Caco-2 (cell line): ENCODE data around the gene PTPN22. TPM values are rescaled to one million over a fixed set of nuclear protein-coding genes. Genes with fewer than 3 reads are reported as not detected.

Source experiments
- BruUV-seq: library from RNA; stranded (reverse); fragments of 400-500 nt; replicated peaks from 2 replicates; lab custom pipeline; 2021; lab: Mats Ljungman, UMichigan
- CTCF ChIA-PET: fragments of 300-600 bp; sonication (Branson Sonifier 250); formaldehyde crosslinking; loops from one replicate; lab custom pipeline; 2022; ENCODE audit warnings: antibody characterized with exemption; lab: Charles Lee
- POLR2A ChIA-PET: fragments of 300-600 bp; sonication (Branson Sonifier 250); formaldehyde crosslinking; loops from one replicate; lab custom pipeline; 2022; ENCODE audit warnings: antibody characterized with exemption; lab: Charles Lee
- DNase-seq, 2 experiments: peaks; one replicate each; pipeline versions ENCODE4 v3.0.0 to v3.0.0-alpha.2; 2020 to 2022
- H3K27me3 ChIP-seq: replicated peaks from 2 replicates; pipeline ENCODE4 v1.6.0; 2011; ENCODE audit warnings: low read length; ENCODE audit not compliant: control insufficient read depth, insufficient read depth
- H3K36me3 ChIP-seq: 2 replicates; pipeline ENCODE4 v1.5.1; 2011; ENCODE audit warnings: low read length; ENCODE audit not compliant: control insufficient read depth, insufficient read depth
- H3K4me1 ChIP-seq: fragments of 250-450 bp; sonication (Bioruptor Pico); 2 replicates; pipeline ENCODE4 v1.5.1; 2020; ENCODE audit warnings: mild to moderate bottlenecking
- H3K4me3 ChIP-seq: 2 replicates; pipeline ENCODE4 v1.5.1; 2011; ENCODE audit warnings: low read depth, mild to moderate bottlenecking, control low read depth, low read length
- H3K9me3 ChIP-seq: fragments of 250-450 bp; sonication (Bioruptor Pico); 2 replicates; pipeline ENCODE4 v1.5.1; 2020; ENCODE audit warnings: mild to moderate bottlenecking, moderate library complexity
- H3K27ac Mint-ChIP-seq: one replicate; pipeline ENCODE4 v1.8.0; 2022; ENCODE audit warnings: mixed read lengths; ENCODE audit not compliant: unreplicated experiment
- H3K27me3 Mint-ChIP-seq: one replicate; pipeline ENCODE4 v1.8.0; 2022; ENCODE audit warnings: mixed read lengths; ENCODE audit not compliant: insufficient read depth, unreplicated experiment
- H3K36me3 Mint-ChIP-seq: one replicate; pipeline ENCODE4 v1.8.0; 2022; ENCODE audit warnings: mild to moderate bottlenecking, mixed read lengths; ENCODE audit not compliant: insufficient read depth, unreplicated experiment
- H3K4me1 Mint-ChIP-seq: one replicate; pipeline ENCODE4 v1.8.0; 2022; ENCODE audit warnings: low read depth, mixed read lengths; ENCODE audit not compliant: unreplicated experiment
- H3K4me3 Mint-ChIP-seq: one replicate; pipeline ENCODE4 v1.8.0; 2022; ENCODE audit warnings: mild to moderate bottlenecking, moderate library complexity, mixed read lengths; ENCODE audit not compliant: unreplicated experiment
- H3K9me3 Mint-ChIP-seq: one replicate; pipeline ENCODE4 v1.8.0; 2022; ENCODE audit warnings: mixed read lengths; ENCODE audit not compliant: unreplicated experiment
- intact Hi-C: fragments of 100-400 bp; cut with micrococcal nuclease; formaldehyde crosslinking; loops from one replicate; pipeline ENCODE4 v1.10.0; 2022; ENCODE audit not compliant: unreplicated experiment
- total RNA-seq: library from RNA; stranded (reverse); gene quantifications from 2 replicates; pipeline ENCODE4 v1.2.3, GENCODE V29; 2022
- TF ChIP-seq, protein P1 (sequence below), 2 experiments: fragments of 200-600 bp in 1 of 2; IDR thresholded peaks; 1 replicate in 1 of 2; 2 replicates in 1 of 2; pipeline versions ENCODE4 v1.5.1 to v1.8.0; 2011 to 2022; ENCODE audit warnings: antibody characterized with exemption in 1 of 2, control low read depth in 1 of 2, inconsistent platforms in 1 of 2, low read depth in 1 of 2, low read length in 1 of 2, mild to moderate bottlenecking in 1 of 2, moderate library complexity in 1 of 2; ENCODE audit not compliant: insufficient read depth in 1 of 2, severe bottlenecking in 1 of 2, unreplicated experiment in 1 of 2

PTPN22 gene
- total RNA-seq, 1 experiment from 2014 or later: not detected

DNA sequence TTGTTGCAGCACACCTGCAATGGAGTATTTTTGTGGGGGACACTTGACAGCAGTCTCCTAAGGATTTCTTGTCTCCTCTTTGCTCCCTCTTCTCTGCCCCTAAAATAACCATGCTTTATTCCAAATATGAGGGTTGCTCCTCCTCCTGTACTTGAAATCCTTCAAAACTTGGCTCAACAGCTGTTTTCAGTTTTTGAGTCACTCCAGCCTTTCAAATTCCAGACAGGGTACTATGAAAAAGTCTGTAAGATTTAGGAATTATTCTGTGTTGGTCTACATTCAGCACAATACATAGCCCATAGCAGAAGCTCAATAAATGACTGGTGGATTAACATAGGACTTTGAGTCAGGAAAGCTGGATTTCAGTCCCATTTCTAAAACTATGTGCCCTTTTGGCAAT is 27.6 kb upstream of the PTPN22 start:
- no peaks in the 10 kb centered on the region for H3K27me3 ChIP-seq
- BruUV-seq: no TSS peak
- Mint-ChIP-seq H3K4me3 (no peak overlapping the region), H3K36me3 (peaks cover 6% of the 10 kb centered on the region), H3K4me1 (no peaks in the 10 kb centered on the region), H3K9me3 (no peaks in the 10 kb centered on the region), H3K27ac (no peak overlapping the region), H3K27me3 (no peaks in the 10 kb centered on the region)
- ChIA-PET CTCF (no interaction called here), POLR2A (no interaction called here)
- intact Hi-C loops: no loop called here
- DNase-seq: no peak
- no peaks in the 10 kb centered on the region for H3K9me3 ChIP-seq
- H3K36me3 ChIP-seq: no peaks in the 10 kb centered on the region
- TF ChIP-seq, protein P1, sequence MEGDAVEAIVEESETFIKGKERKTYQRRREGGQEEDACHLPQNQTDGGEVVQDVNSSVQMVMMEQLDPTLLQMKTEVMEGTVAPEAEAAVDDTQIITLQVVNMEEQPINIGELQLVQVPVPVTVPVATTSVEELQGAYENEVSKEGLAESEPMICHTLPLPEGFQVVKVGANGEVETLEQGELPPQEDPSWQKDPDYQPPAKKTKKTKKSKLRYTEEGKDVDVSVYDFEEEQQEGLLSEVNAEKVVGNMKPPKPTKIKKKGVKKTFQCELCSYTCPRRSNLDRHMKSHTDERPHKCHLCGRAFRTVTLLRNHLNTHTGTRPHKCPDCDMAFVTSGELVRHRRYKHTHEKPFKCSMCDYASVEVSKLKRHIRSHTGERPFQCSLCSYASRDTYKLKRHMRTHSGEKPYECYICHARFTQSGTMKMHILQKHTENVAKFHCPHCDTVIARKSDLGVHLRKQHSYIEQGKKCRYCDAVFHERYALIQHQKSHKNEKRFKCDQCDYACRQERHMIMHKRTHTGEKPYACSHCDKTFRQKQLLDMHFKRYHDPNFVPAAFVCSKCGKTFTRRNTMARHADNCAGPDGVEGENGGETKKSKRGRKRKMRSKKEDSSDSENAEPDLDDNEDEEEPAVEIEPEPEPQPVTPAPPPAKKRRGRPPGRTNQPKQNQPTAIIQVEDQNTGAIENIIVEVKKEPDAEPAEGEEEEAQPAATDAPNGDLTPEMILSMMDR (IDR thresholded peaks at IDR 0.05; ENCODE audit: insufficient read depth in 1 of 2, low read depth in 1 of 2, low read length in 1 of 2, severe bottlenecking in 1 of 2, unreplicated experiment in 1 of 2): no peak
- H3K4me3 ChIP-seq: no peak overlapping the region
- peaks cover 7% of the 10 kb centered on the region for H3K4me1 ChIP-seq

DNA sequence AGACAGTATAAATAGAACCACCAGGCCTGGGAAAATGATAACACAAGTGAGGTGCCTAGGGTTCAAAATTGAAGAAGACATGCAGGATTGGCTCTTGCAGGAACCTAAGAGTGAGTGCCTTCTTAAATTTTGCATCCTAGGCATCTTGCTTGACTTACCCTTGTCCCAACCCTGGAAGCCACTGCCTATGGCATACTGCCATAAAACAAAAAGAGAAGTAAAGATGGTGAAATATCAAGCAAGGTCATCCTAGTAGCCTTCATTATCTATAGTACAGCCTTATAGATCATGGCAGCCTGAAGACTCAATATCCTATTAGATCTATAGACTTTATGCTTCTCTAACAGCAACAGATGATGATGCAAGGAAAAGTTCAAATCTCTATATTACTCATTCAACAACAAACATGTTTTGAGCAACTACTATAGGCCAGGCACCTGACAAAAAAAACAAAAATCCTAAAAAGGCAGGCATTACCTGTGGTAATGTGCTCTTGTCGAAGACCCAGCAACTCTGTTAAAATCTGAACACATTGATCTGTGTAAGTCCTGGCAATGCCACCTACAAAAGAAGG is 26.8 kb upstream of the PTPN22 start:
- DNase-seq: no peak
- Mint-ChIP-seq H3K27ac (no peak overlapping the region), H3K4me3 (no peak overlapping the region), H3K36me3 (peaks cover 6% of the 10 kb centered on the region), H3K4me1 (no peaks in the 10 kb centered on the region), H3K9me3 (no peaks in the 10 kb centered on the region), H3K27me3 (no peaks in the 10 kb centered on the region)
- Histone ChIP-seq H3K36me3 (no peaks in the 10 kb centered on the region), H3K9me3 (no peaks in the 10 kb centered on the region), H3K4me1 (peaks cover 1% of the 10 kb centered on the region), H3K27me3 (no peaks in the 10 kb centered on the region), H3K4me3 (no peak overlapping the region)
- ChIA-PET CTCF (no interaction called here), POLR2A (no interaction called here)
- BruUV-seq: no TSS peak
- TF ChIP-seq, protein P1 (IDR thresholded peaks at IDR 0.05; ENCODE audit: insufficient read depth in 1 of 2, low read depth in 1 of 2, low read length in 1 of 2, severe bottlenecking in 1 of 2, unreplicated experiment in 1 of 2): no peak
- intact Hi-C loops: no loop called here

DNA sequence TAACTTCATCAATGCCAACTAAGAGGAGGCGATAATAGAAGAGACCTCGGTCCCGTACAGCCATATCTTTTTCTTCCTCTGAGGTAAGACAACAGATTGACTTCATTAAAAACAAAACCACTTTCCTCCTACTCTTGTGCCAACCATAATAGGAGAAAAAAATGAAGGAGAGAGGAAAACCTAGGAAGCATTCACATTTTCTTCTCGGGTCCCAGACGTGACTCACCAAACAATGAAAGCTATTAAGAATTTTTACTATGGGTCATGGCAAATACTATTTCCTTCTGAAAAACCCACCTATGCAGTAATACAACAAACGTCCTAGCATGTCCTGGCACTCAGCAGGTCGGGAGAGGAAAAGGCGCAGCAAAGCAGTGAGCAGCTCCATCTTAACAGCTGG is 24.4 kb upstream of the PTPN22 start:
- CTCF ChIA-PET: no interaction called here
- DNase-seq: no peak
- H3K9me3 Mint-ChIP-seq: no peaks in the 10 kb centered on the region
- Histone ChIP-seq H3K27me3 (no peaks in the 10 kb centered on the region), H3K36me3 (no peaks in the 10 kb centered on the region), H3K4me1 (no peaks in the 10 kb centered on the region), H3K4me3 (no peak overlapping the region), H3K9me3 (no peaks in the 10 kb centered on the region)
- TF ChIP-seq, protein P1 (IDR thresholded peaks at IDR 0.05; ENCODE audit: insufficient read depth in 1 of 2, low read depth in 1 of 2, low read length in 1 of 2, severe bottlenecking in 1 of 2, unreplicated experiment in 1 of 2): no peak
- intact Hi-C loops: no loop called here
- POLR2A ChIA-PET: no interaction called here
- H3K27me3 Mint-ChIP-seq: no peaks in the 10 kb centered on the region
- H3K27ac Mint-ChIP-seq: no peak overlapping the region
- no peaks in the 10 kb centered on the region for H3K4me1 Mint-ChIP-seq
- no TSS peak for BruUV-seq
- H3K36me3 Mint-ChIP-seq: peaks cover 6% of the 10 kb centered on the region
- H3K4me3 Mint-ChIP-seq: no peak overlapping the region
